Stimulated activated CD8-positive, alpha-beta memory T cell treated with anti-CD3 and anti-CD28 coated beads, Interleukin-7, amount 100 ng/mL, for 1 hour (primary cell): ENCODE measurements around the gene FZR1.

Experiments
- DNase-seq, 2 donors: peaks; one replicate each; pipeline ENCODE4 v3.0.0-alpha.2; 2020; ENCODE audit warnings: low read depth in 2 of 2

The FZR1 gene

DNA sequence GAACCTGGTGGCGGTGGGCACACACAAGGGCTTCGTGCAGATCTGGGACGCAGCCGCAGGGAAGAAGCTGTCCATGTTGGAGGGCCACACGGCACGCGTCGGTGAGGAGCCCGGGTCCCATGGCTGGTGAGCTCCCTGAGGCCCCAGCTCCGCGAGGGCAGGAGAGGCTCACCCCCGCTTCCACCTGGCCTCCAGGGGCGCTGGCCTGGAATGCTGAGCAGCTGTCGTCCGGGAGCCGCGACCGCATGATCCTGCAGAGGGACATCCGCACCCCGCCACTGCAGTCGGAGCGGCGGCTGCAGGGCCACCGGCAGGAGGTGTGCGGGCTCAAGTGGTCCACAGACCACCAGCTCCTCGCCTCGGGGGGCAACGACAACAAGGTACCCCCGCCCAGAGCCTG, 25.6 kb downstream of the FZR1 start:
- no peak for DNase-seq

DNA sequence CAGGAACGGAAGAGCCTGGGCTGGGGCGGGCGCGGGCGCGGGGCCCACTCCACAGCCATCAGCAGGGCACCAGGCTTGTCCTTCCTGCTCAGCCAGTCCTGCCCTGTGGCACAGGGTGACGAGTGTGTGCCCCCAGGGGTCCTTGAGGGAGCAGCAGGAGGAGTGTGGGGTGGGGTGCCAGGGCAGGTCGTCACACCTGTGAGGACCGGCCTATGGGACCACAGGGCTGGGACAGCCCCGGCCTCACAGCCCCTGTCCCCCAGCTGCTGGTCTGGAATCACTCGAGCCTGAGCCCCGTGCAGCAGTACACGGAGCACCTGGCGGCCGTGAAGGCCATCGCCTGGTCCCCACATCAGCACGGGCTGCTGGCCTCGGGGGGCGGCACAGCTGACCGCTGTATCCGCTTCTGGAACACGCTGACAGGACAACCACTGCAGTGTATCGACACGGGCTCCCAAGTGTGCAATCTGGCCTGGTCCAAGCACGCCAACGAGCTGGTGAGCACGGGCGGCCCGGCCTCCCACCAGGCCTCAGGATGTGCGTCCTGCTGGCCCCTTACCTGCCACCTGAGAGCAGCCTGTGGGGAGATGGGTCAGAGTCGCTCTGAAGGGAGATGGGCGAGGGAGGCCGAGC, 26.2 kb downstream of the FZR1 start:
- DNase-seq = no peak

DNA sequence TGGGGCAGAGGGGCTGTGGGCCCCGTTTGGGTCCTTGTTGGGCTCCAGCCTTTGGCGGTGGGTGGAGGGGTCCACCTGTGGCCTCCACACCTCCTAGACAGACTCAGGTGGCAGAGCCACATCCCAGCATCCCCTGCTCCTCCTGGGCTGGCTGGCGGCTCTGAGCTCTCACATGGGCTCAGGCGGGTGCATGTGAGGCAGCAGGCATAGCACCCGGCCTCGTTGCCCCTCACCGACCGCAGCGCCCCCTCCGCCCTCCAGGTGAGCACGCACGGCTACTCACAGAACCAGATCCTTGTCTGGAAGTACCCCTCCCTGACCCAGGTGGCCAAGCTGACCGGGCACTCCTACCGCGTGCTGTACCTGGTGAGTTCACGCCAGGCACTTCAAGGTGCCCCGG, 26.9 kb downstream of the FZR1 start:
- DNase-seq = no peak

DNA sequence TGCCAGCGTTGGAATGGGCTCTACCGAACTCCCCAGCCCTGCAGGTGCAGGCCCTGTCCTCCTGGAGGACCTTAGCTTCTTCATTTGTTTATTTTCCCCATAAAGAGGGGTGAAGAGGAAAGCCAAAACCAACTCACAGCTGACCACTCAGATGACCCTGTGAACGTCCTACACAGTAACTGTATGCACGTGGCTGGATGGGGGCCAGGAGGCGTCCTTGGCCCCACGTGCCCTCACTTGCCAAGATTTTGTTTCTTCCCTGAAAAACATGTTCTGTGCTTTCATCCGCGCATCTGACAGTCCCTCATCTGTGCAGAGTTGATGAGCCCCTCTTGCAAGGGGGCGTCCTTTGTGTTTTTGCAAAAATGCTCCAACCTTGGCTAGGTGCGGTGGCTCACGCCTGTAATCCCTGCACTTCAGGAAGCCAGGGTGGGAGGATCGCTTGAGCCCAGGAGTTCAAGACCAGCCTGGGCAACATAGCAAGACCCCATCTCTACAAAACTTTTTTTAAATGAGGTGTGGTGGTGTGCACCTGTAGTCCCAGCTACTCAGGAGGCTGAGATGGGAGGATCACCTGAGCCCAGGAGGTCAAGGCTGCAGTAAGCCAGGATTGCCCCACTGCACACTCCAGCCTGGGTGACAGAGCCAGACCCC, 27.6 kb downstream of the FZR1 start:
- DNase-seq = no peak

DNA sequence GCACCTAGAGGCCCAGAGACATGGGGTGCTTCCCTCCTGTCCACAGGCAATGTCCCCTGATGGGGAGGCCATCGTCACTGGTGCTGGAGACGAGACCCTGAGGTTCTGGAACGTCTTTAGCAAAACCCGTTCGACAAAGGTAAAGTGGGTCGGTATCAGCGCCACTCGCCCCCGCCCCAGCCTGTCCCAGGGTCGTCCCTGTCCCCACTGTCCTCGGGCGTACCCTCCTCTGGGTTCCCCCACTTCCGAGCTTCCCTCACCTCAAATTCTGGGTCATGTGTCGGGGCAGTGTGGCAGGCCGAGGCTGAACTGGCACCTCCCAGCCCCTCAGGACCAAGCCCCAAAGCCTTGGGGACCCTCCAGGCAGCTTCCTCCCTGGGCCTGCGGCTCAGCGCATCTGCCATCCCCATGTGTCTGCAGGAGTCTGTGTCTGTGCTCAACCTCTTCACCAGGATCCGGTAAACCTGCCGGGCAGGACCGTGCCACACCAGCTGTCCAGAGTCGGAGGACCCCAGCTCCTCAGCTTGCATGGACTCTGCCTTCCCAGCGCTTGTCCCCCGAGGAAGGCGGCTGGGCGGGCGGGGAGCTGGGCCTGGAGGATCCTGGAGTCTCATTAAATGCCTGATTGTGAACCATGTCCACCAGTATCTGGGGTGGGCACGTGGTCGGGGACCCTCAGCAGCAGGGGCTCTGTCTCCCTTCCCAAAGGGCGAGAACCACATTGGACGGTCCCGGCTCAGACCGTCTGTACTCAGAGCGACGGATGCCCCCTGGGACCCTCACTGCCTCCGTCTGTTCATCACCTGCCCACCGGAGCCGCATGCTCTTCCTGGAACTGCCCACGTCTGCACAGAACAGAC, 28.5 kb downstream of the FZR1 start:
- DNase-seq = no peak

DNA sequence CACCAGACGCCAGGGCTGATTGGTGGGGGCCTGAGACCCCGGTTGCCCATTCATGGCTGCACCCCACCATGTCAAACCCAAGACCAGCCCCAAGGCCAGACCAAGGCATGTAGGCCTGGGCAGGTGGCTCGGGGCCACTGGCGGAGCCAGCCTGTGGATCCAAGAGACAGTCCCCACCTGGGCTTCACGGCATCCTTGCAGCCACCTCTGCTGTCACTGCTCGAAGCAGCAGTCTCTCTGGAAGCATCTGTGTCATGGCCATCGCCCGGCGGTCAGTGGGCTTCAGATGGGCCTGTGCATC, 29.1 kb downstream of the FZR1 start:
- no peak for DNase-seq

DNA sequence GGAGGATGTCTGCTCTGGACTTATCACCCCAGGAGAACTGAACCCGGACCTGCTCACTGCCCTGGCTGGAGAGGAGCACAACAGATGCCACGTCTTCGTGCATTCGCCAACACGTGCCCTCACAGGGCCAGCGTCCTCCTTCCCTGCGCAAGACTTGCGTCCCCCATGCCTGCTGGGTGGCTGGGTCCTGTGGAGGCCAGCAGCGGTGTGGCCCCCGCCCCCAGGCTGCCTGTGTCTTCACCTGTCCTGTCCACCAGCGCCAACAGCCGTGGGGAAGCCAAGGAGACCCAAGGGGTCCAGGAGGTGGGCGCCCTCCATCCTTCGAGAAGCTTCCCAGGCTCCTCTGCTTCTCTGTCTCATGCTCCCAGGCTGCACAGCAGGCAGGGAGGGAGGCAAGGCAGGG, 29.5 kb downstream of the FZR1 start:
- DNase-seq = no peak

DNA sequence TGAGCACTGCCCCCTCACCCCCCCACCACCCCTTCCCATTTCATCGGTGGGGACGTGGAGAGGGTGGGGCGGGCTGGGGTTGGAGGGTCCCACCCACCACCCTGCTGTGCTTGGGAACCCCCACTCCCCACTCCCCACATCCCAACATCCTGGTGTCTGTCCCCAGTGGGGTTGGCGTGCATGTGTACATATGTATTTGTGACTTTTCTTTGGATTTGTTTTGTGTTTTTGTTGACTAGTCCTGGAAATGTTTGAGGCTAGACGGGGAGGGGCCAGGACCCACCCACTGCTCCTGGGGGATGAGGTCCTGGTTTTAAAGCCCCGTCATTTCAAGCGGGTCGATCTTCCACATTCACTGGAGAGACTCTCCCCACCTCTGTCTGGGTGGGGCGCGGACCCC, 29.9 kb downstream of the FZR1 start:
- DNase-seq = no peak

DNA sequence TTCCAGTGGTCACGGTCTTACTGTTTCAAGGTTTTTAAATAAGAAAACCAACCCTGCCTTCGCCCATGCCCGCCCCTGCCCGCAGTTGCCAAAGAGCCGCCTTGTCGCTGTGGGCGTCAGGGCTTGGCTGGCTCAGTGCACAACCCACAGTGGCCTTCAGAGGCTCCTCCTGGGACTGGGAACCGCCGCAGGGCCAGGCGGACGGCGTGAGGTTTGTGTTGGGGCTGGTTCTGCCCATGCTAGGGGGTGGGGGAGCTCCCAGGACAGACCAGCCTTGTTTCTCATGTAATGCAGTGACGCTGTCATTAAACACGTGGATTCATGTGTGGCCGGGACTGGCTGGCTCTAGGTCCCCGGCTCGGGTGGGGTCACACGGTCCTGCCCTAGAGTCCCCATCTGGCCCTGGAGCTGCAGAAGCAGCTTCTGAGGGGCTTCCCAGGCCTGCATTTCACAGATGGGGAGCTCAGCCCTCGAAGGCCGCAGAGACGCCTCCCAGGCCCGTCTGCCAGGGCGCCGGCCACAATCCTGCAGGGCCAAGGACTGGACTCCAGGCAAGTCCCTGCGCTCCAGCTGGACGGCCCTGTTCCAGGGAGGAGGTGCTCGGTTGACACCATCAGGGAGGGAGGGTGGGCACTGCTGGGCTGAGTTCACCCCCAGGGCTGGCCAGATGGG, 30.5 kb downstream of the FZR1 start:
- no peak for DNase-seq

DNA sequence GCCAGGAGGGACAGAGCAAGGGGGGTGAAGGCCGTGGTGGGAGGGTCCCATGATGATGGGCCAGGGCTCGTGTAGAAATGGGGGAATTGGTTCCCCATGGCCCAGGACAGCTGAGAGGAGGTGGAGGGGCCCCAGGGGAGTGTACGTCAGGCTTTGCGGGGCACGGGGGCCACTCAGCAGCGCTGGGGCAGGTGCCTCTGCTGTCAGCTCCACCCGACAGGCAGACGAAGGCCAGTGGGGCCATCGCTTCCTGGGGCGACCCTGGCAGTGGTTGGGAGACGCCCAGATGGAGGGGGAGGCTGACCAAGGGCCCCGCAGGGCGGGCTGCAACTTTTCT, 31.0 kb downstream of the FZR1 start:
- DNase-seq = no peak

DNA sequence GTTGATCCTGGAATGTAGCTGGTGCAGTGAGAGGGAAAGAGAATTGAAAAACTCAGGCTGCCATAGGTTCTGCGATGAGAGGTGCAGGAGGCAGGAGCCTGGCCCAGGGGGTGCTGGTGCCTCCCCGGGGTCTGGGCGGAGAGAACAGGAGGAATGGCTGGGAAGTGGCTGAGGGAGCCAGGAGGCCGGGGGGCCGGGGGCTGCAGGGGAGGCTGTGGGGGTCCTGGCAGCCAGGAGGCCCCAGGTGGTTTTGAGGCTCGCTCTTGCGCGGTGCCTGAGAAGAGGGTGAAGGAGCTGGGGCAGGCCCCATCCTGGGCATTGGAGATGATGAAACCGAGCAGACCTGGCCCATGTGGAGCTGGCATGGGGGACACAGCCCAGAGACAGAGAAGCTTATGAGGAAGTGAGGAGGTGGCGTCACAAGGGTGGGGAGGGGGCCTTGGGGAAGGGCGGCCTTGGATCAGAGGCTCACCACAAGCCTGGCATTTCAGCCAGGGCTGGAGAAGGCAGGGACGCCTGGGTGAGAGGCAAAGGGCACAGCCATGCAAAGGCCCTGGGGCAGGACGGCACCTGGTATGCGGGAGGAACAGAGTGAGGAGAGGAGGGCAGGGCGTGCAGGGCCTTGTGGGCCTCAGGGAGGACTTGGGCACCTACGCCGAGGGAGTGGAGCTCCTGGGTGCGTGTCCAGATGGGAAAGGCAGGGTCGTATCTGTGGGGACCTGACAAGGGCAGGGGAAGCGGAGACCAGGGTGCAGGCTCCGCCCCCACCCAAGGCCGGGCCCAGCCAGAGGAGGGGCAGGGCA, 31.5 kb downstream of the FZR1 start:
- no peak for DNase-seq

DNA sequence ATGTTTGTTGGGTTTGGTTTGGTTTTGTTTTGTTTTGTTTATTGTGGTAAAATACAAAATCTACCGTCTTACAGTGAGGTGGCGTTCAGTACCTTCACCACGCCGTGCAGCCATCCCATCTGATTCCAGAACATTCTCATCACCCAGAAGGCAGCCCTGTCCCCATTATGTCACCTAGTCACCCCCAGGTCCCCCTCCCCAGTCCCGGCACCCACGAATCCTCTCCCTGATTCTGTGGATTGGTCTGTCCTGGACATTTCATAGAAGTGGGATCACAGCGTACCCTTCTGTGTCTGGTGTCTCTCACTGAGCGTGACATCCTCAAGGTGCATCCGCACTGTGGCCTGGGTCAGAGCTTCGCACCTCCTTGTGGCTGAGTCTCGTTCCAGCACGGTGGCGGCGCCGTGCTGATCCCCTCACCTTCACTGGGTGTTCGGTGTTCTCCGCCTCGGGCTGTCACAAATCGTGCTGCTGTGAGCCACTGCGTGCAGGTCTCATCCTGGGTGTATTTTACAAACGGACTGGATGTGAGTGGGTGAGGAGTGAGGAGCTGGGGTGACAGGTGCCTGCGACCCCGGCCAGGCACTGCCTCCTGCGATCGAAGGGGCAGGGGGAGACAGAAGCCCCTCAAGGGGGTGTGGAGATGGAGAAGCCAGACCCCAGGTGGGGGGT, 32.3 kb downstream of the FZR1 start:
- DNase-seq = no peak

DNA sequence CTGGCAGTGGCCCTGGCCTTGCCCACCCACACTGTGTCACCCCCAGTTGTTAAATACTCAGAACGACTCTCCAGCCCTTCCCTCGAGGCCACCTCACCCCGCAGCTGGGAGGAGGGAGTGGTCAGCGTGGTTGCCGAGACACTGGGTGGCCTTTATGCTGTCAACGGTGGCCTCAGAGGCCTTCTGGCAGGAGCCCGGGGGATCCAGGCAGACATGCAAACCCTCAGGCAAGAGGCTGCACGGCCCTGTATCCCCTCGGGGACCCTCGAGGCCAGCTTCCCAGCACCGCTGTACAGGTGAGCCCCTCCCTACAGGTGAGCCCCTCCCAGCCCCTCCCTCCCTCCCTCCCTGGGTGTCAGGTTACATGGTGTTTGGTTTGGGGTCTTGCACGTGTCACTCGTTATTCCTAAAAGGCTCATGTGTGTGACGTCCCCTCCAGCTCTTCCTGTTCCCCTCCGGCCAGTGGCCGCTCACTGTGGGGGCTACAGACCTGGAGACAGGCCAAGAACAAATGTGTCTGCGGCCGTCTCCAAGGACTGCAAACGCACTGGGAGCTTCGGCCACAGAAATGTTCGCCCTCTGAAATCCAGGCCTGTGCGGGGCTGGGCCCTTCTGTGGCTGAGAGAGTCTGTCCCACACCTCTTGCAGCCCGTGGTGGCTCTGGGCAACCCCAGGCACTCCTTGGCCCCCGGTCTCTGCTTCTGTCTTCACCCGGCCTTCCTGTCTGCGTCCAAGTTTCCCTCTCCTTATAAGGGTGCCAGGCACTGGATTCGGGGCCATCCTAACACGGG, 33.0 kb downstream of the FZR1 start, which contains the start of gene TEKTIP1:
Gene TEKTIP1, plus strand, starts transcription at position 210 of the 791 bp plus-strand sequence. Its CDS starts 4 bp downstream, at position 214.
- DNase-seq = no peak

DNA sequence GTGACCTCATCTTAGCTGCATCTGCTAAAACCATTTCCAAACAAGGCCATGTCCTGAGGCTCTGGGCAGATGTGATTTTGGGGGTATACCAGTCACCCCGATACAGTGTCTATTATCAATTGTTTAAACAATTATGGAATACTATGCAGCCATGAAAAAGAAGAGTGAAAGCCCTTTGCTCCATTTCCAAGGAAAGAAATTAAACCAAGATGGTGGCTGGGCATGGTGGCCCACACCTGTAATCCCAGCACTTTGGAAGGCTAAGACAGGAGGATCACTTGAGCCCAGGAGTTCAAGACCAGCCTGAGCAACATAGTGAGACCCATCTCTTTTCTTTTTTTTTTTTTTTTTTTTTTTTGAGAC, 33.6 kb downstream of the FZR1 start:
- no peak for DNase-seq

DNA sequence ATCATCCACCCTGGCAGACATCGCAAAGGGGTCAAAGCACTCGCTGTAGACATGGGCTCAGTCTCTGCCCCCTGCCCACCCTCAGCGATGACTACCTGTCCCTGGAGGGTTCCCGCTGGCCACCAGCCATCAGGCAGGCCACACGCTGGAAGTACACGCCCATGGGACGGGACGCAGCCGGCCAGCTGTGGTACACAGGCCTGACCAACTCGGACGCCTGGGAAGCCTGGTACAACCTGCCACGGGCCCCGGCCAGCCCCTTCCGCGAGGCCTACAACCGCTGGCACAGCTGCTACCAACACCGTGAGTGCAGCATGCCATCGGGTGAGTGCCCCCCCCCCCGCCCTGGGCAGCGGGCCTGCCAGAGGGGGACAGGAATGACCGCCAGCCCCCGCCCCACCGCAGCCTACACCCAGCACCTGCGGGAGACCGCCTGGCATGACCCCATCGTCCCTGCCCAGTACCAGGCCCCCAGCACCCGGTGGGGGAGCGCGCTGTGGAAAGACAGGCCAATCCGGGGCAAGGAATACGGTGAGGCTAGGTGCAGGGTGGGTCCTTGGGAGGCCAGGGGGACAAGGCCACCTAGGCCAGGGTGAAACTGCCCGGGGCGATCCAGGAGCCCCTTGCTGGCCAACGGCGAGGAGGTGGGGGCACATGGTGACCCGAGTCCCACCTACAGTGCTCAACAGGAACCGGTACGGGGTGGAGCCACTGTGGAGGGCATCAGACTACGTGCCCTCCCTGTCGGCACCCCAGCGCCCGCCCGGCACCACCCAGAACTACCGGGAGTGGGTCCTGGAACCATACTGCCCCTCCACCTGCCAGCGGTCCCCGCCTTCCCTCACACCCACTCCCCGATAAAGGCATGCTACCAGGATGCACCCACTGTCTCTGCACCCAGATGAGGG, 37.3 kb downstream of the FZR1 start:
- no peak for DNase-seq

DNA sequence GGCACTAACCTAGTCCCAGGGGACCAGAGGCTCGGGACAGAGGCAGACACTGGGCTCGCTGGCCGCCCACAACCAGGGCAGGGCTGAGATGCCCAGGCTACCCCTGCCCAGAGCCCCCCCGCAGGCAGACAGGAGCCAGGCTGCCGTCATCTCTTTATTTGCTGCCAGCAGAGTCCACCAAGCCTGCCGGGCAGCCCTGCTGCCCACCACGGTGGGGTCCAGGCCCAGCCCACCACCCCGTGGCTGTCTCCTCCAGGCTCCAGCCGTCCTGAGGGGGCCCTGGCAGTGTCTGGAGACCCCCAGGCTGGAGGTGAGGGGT, 37.9 kb downstream of the FZR1 start:
- no peak for DNase-seq

DNA sequence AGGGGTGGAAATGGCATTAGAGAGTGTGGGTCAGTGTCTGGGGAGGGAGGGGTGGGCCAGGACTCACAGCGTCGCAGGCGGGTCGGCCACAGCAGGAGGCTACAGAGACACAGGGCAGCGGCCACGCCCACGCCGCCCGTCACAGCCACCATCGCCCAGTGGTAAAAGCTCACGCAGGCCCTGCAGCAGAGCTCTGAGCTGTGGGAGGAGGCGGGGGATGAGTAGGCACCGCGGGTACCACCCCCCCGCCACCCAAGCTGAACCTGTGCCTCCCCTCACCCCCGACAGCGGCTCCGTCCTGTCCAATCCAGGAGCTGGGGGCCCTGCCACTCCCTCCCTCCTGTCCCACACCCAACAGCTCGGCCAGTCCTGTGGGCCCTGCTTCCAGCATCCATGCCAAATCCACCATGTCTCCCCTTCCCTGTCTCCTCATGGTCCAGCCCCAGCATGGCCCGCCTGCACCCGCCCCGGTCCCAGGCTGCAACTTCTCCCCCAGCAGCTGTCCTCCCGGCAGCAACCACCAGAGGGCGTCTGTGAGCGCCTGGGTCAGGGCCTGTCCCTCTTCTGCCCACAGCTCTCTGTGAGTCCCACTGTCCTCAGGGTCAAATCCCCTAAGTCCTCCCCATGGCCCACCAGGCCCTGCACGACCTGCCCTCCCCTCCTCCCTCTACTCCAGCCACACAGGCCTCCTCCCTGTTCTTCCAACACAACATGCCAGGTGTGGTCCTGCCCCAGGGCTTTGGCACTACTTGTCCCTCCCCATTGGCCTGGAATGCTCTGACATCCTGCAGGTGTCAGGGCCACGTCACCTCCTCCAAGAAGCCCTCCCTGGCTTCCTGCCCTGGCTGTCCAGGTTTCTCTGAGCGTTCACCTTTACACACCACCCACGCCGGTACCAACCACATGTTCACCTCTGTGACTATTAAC, 38.9 kb downstream of the FZR1 start:
- peak; percentile 61 to 74 for DNase-seq

DNA sequence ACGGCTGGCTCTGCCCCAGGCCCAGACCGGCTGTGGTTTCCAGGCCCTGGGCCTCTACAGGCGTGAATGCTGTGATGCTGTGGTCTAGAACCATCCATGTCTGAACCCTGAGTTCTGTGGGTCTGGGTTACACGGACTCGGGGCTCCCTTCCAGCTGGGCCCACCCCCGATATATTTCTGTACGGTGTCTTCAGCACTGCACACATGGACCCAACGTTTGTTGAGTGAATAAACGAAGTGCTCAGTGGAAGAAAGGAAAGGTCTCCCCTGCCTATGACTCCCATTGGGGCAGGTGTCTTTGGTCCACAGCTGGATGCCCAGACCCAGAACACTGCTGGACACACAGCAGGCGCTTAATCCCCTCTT, 39.5 kb downstream of the FZR1 start:
- DNase-seq = no peak

DNA sequence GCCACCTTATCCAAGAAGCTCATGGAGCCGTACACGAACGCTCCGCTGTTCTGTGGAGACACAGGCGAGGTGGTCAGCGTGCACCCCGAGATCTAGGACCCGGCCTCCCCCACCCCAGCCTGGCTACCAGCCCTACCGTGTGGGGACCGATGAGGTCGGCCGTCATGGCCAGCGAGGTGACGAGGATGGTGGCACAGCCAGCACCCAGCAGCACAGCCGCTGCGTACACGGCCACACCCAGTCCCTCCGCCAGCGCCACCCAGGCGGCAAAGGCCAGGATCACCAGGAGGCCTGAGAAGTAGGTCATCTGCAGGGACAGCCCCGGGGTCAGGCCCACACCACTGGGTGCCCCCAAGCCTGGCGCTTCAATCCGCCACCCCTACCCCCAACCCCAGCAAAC, 40.0 kb downstream of the FZR1 start:
- DNase-seq = no peak
